ENCODE results near the gene TMEM40.

The TMEM40 gene

GRCh38 chr3:12759097-12759679 lies at the start of gene TMEM40:
TMEM40 (minus strand) TSS chr3:12759259; CDS start chr3:12749832, 9,427 bp downstream.
- no peak within 1 kb of the TSS; the same call in 1 of the 2 replicates for H3K27ac ChIP-seq (ENCODE audit: low read depth, low read length)
- no peaks in the 10 kb centered on the region for H3K9me3 ChIP-seq (ENCODE audit: control insufficient read depth, insufficient read depth, low read length)
- H3K9me2 ChIP-seq (replicated peaks; ENCODE audit: control insufficient read depth, low read length) = no peaks in the 10 kb centered on the region
- H3K36me3 ChIP-seq (ENCODE audit: control insufficient read depth, low read length) = no peaks in the 10 kb centered on the region
- peaks cover 76% of the 10 kb centered on the region for H3K4me1 ChIP-seq (ENCODE audit: control insufficient read depth, low read length)
- no peaks in the 10 kb centered on the region for H3K27me3 ChIP-seq (ENCODE audit: control insufficient read depth, low read length)
- no peaks in the 10 kb centered on the region for H3K79me2 ChIP-seq (ENCODE audit: control insufficient read depth, low read length)
- H3F3A ChIP-seq (ENCODE audit: control insufficient read depth, insufficient read depth) = 0 out of 2 replicates have a peak, but pooled peaks cover 2% of the 10 kb centered on the region
- H4K20me1 ChIP-seq (ENCODE audit: control insufficient read depth, insufficient read depth, low read depth, low read length) = no peaks in the 10 kb centered on the region
- H3K4me2 ChIP-seq (ENCODE audit: low read length) = peak within 1 kb of the TSS; percentile 20
- no peak within 1 kb of the TSS for H3K4me3 ChIP-seq (ENCODE audit: low read length)
- TF ChIP-seq, protein P1, sequence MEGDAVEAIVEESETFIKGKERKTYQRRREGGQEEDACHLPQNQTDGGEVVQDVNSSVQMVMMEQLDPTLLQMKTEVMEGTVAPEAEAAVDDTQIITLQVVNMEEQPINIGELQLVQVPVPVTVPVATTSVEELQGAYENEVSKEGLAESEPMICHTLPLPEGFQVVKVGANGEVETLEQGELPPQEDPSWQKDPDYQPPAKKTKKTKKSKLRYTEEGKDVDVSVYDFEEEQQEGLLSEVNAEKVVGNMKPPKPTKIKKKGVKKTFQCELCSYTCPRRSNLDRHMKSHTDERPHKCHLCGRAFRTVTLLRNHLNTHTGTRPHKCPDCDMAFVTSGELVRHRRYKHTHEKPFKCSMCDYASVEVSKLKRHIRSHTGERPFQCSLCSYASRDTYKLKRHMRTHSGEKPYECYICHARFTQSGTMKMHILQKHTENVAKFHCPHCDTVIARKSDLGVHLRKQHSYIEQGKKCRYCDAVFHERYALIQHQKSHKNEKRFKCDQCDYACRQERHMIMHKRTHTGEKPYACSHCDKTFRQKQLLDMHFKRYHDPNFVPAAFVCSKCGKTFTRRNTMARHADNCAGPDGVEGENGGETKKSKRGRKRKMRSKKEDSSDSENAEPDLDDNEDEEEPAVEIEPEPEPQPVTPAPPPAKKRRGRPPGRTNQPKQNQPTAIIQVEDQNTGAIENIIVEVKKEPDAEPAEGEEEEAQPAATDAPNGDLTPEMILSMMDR (IDR thresholded peaks at IDR 0.05; ENCODE audit: low read depth, low read length, poor library complexity, severe bottlenecking) = no peak
- no peak for TF ChIP-seq EZH2phosphoT487 (IDR thresholded peaks at IDR 0.05; ENCODE audit: borderline replicate concordance, low read length)

- Histone ChIP-seq H3K36me3 (ENCODE audit: control insufficient read depth, low read length) (no peaks in the 10 kb centered on the region), H3K9me3 (ENCODE audit: control insufficient read depth, insufficient read depth, low read length) (no peaks in the 10 kb centered on the region), H3K4me2 (ENCODE audit: low read length) (no peak overlapping the region), H3F3A (ENCODE audit: control insufficient read depth, insufficient read depth) (no peaks in the 10 kb centered on the region), H3K27me3 (ENCODE audit: control insufficient read depth, low read length) (no peaks in the 10 kb centered on the region), H3K4me3 (ENCODE audit: low read length) (no peak overlapping the region), H3K9me2 (replicated peaks; ENCODE audit: control insufficient read depth, low read length) (no peaks in the 10 kb centered on the region), H4K20me1 (ENCODE audit: control insufficient read depth, insufficient read depth, low read depth, low read length) (no peaks in the 10 kb centered on the region), H3K4me1 (ENCODE audit: control insufficient read depth, low read length) (peaks cover 12% of the 10 kb centered on the region), H3K79me2 (ENCODE audit: control insufficient read depth, low read length) (no peaks in the 10 kb centered on the region), H3K27ac (ENCODE audit: low read depth, low read length) (no peak overlapping the region)
- TF ChIP-seq, protein P1 (IDR thresholded peaks at IDR 0.05; ENCODE audit: low read depth, low read length, poor library complexity, severe bottlenecking) = no peak
- TF ChIP-seq EZH2phosphoT487 (IDR thresholded peaks at IDR 0.05; ENCODE audit: borderline replicate concordance, low read length) = no peak
Measured at GRCh38 chr3:12808587-12808986, 49.5 kb upstream of the TMEM40 start.

DNA sequence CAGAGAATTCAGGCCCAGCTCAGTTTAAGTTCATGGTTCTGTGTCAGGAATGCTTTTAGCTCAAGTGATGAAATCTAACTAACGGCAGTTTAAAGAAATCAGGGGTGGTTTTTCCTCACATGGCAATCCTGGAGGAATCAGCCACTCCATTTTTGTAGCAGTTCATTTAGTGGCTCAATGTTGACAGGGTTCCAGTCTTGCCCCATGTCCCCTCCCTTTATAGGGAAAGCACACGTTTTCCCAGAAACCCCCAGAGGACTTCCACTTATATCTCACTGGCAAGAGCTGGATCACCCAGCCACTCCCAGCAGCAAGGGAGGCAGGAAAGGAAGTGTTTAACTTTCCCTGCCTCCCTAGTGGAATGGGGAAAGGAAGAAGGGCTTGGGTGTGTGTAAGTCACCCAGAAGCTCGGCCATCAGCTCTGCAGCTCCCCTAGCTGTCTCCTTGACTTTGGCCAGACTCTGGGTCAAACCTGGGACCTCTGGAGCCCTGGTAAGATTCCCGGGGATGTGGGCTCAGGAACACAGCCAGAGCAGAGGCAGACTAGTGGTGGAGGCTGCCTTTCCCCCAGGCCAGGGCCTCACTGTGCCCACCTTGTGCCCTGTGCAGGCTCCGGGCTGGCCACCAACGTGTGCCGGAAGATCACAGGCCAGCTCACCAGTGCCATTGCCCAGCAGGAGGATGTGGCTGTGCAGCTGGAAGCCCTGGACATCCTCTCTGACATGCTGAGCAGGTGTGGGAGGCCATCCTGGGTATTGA lies 48.7 kb upstream of the TMEM40 start:
- no peak overlapping the region for H3K27ac ChIP-seq (ENCODE audit: low read depth, low read length)
- H3K27me3 ChIP-seq (ENCODE audit: control insufficient read depth, low read length) = no peaks in the 10 kb centered on the region
- H4K20me1 ChIP-seq (ENCODE audit: control insufficient read depth, insufficient read depth, low read depth, low read length) = no peaks in the 10 kb centered on the region
- H3F3A ChIP-seq (ENCODE audit: control insufficient read depth, insufficient read depth) = no peaks in the 10 kb centered on the region
- peaks cover 12% of the 10 kb centered on the region for H3K4me1 ChIP-seq (ENCODE audit: control insufficient read depth, low read length)
- no peaks in the 10 kb centered on the region for H3K9me2 ChIP-seq (replicated peaks; ENCODE audit: control insufficient read depth, low read length)
- TF ChIP-seq EZH2phosphoT487 (IDR thresholded peaks at IDR 0.05; ENCODE audit: borderline replicate concordance, low read length) = no peak
- TF ChIP-seq, protein P1 (IDR thresholded peaks at IDR 0.05; ENCODE audit: low read depth, low read length, poor library complexity, severe bottlenecking) = no peak
- H3K79me2 ChIP-seq (ENCODE audit: control insufficient read depth, low read length) = no peaks in the 10 kb centered on the region
- no peaks in the 10 kb centered on the region for H3K9me3 ChIP-seq (ENCODE audit: control insufficient read depth, insufficient read depth, low read length)
- no peaks in the 10 kb centered on the region for H3K36me3 ChIP-seq (ENCODE audit: control insufficient read depth, low read length)
- H3K4me2 ChIP-seq (ENCODE audit: low read length) = no peak overlapping the region
- H3K4me3 ChIP-seq (ENCODE audit: low read length) = no peak overlapping the region

Data from DOHH2 (cell line).